Neuron (in vitro differentiated cells): Measurements from ENCODE around the gene TPPP.
"Not testable (repeated sequence)": the region's sequence is repeated elsewhere in the genome, so short reads cannot be mapped to it uniquely, and the experiment has no call there.

Experiments
- H2AFZ ChIP-seq: one replicate; pipeline ENCODE4 v1.6.1; 2013; ENCODE audit warnings: low read depth, mild to moderate bottlenecking, inconsistent platforms, low read length, moderate library complexity
- H3K27me3 ChIP-seq: one replicate; pipeline ENCODE4 v1.6.1; 2013; ENCODE audit warnings: low read length; ENCODE audit not compliant: insufficient read depth
- H3K36me3 ChIP-seq: one replicate; pipeline ENCODE4 v1.6.1; 2013; ENCODE audit warnings: low read length; ENCODE audit not compliant: insufficient read depth
- H3K4me1 ChIP-seq: one replicate; pipeline ENCODE4 v1.6.1; 2013; ENCODE audit warnings: low read length; ENCODE audit not compliant: insufficient read depth
- H3K4me3 ChIP-seq: 2 replicates; pipeline ENCODE4 v1.5.1; 2013; ENCODE audit warnings: mild to moderate bottlenecking, low read length, moderate library complexity
- H3K9me3 ChIP-seq: one replicate; pipeline ENCODE4 v1.6.1; 2013; ENCODE audit warnings: low read length

The TPPP gene

DNA sequence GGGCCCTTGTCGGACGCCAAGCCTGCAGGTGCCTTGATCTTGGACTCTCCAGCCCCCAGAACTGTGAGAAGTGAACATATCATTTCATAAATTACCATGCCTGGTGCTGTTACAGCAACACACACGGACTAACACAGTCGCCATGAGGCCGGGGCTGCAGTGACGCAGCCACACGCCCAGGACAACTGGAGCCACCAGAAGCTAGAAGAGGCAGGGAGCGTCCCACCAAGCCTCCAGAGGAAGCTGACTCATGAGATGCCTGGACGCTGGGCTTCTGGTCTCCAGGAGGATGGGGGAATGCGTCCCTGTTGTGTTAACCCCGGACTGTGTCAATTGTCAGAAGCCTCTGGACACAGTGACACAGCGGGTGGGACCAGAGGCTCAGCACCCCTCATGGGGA is 6.2 kb downstream of the TPPP start:
- H3K4me3 ChIP-seq, H3K9me3 ChIP-seq, H3K4me1 ChIP-seq, H2AFZ ChIP-seq, H3K36me3 ChIP-seq, H3K27me3 ChIP-seq: not testable (repeated sequence)

DNA sequence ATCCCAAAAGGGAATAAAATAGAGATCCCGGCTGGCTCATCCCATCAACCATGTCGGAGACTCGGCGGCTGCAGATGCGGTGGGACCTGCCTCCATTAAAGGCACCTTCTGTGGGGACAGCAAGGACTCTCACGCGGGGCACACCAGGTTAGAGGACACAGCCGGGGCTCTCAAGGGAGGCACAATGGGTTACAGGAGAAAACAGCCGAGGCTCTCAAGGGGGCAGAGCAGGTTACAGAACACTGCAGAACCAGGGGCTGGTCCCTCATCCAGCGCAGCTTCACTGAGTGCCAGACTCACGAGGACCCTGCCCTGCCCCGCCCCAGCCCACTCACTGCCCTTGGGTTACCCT is 7.0 kb downstream of the TPPP start:
- not testable (repeated sequence) for H2AFZ ChIP-seq, H3K9me3 ChIP-seq, H3K4me3 ChIP-seq, H3K27me3 ChIP-seq, H3K4me1 ChIP-seq, H3K36me3 ChIP-seq

DNA sequence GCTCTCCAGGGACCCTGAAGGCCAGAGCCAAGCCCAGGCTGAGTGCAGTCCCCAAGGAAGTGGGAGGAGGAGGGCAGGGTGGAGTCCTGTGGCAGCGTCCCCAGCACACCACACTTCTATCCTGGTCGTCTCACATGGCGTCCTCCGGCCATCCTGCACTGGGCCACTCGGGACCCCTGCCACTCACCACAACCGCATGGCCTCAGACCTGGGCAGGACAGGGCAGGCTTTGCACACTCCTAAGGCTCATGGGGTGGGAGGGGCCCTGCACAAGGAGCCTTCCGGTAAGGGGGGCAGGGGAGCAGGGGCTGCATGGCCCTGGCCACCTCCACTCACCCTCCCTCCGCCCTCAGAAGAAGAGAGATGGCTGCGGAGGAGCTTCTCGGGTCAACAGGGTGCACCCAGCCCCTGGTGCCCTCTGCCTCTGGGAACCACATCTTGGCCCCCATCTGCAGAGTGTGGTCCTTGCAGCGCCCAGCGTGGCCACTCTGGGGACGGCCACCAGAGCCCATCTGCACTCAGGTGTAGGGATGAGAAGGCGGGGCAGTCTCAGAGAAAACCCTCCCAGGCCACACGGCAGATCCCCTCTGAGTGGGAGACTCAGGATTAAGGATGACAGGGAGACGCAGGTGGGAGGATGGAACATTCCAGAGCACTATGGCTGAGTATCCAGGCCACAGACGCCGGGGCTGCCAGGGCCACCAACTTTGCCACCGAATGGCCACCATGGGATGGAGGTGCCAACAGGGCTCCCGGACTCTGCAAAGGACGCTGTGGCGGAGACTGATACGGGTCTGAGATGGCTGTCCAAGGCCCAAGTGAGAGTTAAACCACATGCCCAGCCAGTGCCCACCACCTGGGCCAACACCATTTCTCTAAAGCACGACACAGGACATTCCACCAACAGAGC is 7.6 kb downstream of the TPPP start:
- Histone ChIP-seq H3K9me3 (peaks cover 8% of the 10 kb centered on the region), H3K27me3 (no peaks in the 10 kb centered on the region), H2AFZ (no peak overlapping the region), H3K4me3 (no peak overlapping the region), H3K4me1 (no peaks in the 10 kb centered on the region), H3K36me3 (no peaks in the 10 kb centered on the region)

DNA sequence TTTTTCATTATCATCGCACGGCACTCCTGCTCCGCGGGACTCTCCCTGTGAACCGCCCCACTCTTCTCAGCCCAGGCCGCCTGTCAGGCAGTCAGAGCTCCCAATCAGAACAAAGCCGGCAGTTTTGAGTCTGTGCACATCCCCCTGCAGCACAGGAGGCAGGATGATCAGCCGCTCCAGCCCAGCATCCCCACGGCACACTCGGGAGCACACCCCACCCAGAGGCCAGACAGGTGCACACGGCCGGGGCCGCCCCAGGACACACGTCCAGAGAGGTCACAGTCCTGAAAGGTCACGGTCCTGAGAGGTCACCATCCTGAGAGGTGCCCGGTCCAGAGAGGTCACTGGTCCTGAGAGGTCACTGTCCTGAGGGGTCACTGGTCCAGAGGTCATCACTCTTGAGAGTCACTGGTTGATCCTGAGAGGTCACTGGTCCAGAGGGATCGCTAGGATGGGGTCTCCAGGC is 8.4 kb downstream of the TPPP start:
- Histone ChIP-seq H3K4me3 (no peak overlapping the region), H3K27me3 (no peaks in the 10 kb centered on the region), H3K36me3 (no peaks in the 10 kb centered on the region), H3K4me1 (no peaks in the 10 kb centered on the region), H2AFZ (no peak overlapping the region), H3K9me3 (peaks cover 8% of the 10 kb centered on the region)

DNA sequence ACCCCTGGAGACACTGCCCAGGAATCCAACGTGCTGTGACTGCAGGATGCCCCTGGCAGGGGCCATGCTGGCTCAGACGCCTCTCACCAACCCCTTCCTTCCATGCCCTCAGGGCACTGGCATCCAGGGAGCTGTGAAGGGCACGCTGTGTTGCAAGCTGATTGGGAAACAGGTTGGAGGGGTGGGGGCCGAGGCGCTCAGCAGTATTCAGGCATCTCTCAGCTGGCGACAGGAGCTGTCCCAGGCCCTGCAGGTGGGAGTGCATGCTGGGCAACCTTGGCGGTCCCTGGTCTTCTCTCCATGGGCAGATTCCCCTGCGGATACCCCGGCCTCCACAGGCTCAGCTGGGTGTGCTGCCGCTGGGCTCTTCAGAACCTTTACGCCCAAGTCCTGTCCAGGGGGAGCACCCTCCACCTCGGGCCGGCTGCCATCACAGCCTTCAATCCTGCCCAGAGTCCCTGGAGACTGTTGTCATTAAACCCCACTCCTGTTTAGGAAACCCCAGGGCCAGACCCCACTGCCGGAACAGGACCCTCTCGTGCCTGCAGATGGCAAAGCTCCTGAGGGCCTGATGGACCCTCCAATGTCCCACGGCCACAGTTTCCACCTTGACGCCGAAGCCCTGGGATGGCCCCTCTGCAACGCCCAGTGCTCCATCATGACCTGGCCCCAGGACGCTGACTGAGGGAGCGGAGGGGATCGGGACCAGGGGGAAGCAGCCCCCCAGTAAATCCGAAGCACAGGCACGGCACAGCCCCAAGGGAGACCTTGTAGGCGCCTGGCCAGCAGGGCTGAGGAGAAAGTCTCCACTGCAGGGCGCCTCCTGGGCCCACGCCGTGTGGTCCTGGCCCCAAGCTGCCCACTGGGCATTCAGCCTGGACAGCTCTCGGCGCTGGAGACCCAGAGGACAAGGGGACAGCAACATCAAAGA is 9.3 kb downstream of the TPPP start:
- no peaks in the 10 kb centered on the region for H3K4me1 ChIP-seq
- H3K36me3 ChIP-seq = no peaks in the 10 kb centered on the region
- H3K4me3 ChIP-seq = no peak overlapping the region

DNA sequence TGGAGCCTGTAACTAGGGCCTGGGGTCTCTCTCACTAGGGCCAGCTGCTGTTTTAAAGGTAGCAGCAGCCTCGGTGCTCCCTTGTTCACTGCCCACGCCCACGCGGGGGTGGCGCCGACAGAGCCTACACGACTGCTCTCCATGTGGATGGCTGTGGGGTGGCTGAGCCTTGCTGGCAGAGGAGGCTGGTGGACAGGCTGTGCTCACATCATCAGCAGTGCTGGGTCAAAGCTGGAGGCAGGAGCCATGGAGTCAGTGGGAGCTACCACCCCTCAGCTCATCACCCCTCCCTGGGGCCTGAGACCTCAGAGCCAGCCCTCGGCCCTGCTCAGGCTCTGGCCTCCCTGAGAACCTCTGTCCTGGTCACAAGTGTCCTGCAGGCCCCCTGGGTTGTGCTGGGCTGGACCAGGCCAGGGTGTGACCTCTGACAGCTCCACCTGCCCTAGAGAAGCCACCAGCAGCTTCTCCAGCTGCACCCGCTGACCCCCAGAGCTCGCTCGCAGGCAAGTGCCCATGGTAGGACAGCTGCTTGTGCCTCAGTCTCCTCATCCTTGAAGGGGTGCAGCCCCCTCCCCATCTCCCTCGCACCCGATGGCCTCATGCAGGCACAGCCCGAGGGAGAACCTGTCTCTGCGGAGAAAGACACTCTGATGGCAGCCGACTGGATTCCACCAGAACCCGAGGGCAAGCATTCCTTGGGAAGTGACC is 10.3 kb downstream of the TPPP start:
- not testable (repeated sequence) for H3K4me3 ChIP-seq, H2AFZ ChIP-seq, H3K36me3 ChIP-seq, H3K27me3 ChIP-seq, H3K4me1 ChIP-seq, H3K9me3 ChIP-seq

More for the DNA sequence above, 9.3 kb downstream of the TPPP start:
- Histone ChIP-seq H2AFZ (no peak overlapping the region), H3K27me3 (no peaks in the 10 kb centered on the region), H3K9me3 (peaks cover 8% of the 10 kb centered on the region)

DNA sequence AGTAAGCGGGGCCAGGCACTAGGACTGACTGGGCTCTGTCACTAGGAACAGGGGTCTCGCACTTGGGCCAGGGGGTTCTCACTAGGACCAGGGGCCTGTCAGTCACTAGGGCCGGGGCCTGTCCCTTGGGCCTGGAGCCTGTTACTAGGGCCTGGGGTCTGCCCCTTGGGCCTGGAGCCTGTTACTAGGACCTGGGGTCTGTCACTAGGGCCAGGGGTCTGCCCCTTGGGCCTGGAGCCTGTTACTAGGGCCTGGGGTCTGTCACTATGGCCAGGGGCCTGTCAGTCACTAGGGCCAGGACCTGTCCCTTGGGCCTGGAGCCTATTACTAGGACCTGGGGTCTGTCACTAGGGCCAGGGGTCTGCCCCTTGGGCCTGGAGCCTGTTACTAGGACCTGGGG is 10.9 kb downstream of the TPPP start:
- not testable (repeated sequence) for H3K9me3 ChIP-seq, H3K4me3 ChIP-seq, H3K4me1 ChIP-seq, H2AFZ ChIP-seq, H3K36me3 ChIP-seq, H3K27me3 ChIP-seq

DNA sequence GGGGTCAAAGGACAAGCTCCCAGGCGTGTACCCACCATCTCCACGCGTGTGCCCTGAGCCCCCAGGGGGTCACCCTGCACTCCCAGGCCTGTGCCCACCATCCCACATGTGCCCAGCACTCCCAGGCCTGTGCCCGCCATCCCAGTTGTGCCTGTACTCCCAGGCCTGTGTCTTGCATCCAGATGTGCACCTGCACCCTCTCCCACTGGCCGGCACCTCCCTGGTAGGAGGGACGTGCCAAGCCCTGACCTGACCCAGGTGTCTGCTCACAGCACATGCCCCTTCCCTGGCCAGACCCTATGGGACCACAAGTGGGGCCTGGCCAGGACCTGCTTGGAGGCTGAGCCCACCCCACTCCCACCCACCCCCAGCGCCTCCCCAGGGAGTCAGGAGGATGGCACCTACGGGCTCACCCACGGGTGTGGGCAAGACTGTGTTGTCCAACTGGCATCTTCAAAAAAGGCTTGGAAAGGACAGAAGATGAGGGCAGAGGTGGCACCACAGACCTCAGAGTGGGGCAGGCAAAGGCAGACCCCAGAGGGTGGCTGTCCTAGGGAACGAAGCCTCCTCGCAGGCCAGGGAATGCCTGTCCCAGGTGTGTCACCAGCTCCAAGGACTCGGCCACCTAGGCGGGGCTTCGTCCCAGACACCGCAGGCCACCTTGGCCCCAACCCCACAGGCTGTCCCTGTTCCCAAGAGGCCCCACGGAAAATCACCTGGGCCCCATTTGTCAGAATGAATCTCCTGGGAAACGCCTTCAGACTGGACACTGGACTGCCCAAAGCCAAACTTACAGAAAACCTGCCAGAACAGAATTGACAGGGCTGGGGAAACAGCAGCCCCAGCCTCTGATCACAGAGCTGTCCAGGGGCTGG is 11.6 kb downstream of the TPPP start:
- H3K4me1 ChIP-seq, H3K36me3 ChIP-seq, H2AFZ ChIP-seq, H3K9me3 ChIP-seq, H3K27me3 ChIP-seq, H3K4me3 ChIP-seq: not testable (repeated sequence)

DNA sequence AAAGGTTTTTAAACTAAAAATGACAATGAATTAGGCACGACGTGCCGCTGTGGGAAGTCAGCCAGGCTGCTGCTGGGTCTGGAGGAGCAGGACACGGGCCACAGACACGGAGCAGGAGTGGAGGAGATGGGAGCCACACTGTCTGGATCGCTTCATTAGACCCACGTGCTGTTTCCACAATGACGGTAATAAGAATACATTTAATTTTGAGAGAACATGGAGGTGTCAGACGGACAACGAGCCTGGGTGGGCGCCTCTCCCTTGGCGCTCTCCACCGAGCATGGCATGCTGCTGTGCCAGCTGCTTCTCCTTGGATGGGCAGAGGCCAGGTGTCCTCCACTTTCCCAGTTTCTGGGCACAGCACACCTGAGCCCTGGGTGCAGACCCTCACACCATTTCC is 12.3 kb downstream of the TPPP start:
- H3K27me3 ChIP-seq, H3K36me3 ChIP-seq, H3K4me3 ChIP-seq, H2AFZ ChIP-seq, H3K9me3 ChIP-seq, H3K4me1 ChIP-seq: not testable (repeated sequence)

DNA sequence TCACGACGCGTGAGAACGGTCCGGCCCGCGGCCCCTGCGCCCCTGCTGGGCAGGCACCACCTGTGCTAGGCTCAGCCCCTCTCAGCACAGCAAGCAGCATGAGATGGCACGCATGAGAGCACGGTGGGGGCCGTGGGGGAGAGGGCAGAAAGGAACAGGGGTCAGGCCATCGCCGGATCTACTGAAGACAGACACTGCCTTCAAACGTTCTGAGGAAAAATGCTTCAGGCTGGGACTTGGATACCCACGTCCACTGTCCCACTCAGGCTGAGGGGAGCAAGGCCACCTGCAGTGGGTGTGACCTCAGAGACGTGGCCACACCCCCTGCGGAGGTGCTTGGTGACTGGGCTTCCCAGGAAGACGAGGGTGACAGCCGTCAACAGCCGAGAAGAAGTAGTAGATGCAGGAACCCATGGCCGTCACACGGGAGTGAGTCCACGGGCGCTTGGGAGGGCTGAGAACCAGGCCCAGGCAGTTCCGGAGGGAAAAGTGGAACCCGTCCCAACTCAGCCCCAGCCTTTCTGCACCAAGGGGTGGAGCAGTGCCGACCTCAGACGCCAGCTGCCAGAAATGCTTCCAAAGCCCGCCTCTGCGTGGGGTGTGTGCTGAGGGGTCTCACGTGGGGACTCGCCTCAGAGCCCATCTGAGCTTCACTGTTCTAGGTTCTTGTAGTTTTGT is 12.9 kb downstream of the TPPP start:
- not testable (repeated sequence) for H3K9me3 ChIP-seq, H3K4me1 ChIP-seq, H3K4me3 ChIP-seq, H2AFZ ChIP-seq, H3K27me3 ChIP-seq, H3K36me3 ChIP-seq

DNA sequence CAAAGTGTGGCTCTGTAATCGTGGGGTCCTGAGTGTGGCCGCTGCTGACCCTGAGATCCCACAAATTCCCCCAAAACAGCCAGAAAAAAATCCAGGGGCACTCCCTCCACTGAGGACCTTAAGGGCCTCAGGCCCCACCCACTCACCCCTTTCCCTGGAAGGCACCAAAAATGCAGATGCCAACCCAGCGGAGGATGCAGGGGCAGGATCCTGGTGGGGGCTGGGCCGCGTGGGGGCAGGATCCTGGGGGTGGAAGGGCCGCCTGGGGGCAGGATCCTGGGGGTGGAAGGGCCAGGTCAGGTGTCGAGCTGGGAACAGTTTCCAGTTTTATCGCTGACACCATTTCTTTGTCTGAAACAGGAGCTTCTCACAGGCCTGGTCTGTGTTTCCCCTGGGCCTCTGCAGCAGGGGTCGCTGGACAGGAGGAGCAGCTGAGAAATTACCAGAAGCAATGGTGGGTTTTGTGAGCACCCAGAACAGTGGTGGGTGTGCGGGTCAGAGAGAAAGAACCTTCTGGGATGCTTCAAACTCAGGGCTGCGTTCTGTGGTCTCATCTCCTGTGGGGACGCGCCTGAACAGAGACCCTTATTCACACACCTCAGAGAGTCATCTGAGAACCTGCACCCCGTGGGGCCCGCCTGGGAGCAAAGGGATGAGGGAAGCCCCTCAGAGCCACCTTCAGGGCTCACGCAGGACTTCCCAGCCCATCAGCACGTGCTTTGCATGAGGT is 13.8 kb downstream of the TPPP start:
- not testable (repeated sequence) for H3K27me3 ChIP-seq, H3K4me3 ChIP-seq, H3K36me3 ChIP-seq, H3K4me1 ChIP-seq, H2AFZ ChIP-seq, H3K9me3 ChIP-seq
